Measurements from ENCODE around the gene ANK3. TPM values are rescaled to one million over a fixed set of nuclear protein-coding genes. Genes with fewer than 3 reads are reported as not detected.

The ANK3 gene
- total and polyA plus RNA-seq, 7 donors: 11.6 to 170 (median 94.2) TPM

DNA sequence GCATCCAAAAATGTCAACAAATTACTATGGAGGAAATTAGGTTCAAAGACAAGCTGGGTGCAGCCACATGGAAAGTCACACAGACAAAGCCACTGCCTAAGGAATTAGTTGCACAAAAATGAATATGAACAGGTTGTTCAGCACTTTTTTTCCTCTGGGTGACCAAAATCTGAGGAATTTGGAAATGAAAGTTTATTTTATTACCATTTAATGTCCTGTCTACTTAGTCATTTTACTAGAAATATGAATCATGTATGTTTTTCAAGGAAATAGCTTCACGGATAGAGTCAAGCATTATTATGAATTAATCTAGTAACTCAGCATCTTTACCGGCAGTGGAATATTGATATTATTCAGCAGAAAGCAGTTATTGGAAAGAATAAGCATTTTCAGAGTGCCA lies 106.3 kb downstream of the ANK3 start:
- Histone ChIP-seq H3K4me1 (no peaks in the 10 kb centered on the region), H3K27ac (no peak overlapping the region), H3K4me3 (no peak overlapping the region), H3K27me3 (ENCODE audit: insufficient read depth in 3 of 3, low read length in 2 of 3) (no peaks in the 10 kb centered on the region), H3K9me3 (no peaks in the 10 kb centered on the region), H3K36me3 (ENCODE audit: insufficient read depth in 1 of 2, low read depth in 1 of 2) (peaks cover 0 to 3% of the 10 kb centered on the region in 2 donors)
- TF ChIP-seq CTCF (IDR thresholded peaks at IDR 0.05): no peak
- WGBS, 3 donors: 53 to 68% (median 55%) methylated on average over 2 of the region's 2 CpGs
- no peak for DNase-seq
- no peak for ATAC-seq
- intact Hi-C loops (cut with DNase I): no loop called here

DNA sequence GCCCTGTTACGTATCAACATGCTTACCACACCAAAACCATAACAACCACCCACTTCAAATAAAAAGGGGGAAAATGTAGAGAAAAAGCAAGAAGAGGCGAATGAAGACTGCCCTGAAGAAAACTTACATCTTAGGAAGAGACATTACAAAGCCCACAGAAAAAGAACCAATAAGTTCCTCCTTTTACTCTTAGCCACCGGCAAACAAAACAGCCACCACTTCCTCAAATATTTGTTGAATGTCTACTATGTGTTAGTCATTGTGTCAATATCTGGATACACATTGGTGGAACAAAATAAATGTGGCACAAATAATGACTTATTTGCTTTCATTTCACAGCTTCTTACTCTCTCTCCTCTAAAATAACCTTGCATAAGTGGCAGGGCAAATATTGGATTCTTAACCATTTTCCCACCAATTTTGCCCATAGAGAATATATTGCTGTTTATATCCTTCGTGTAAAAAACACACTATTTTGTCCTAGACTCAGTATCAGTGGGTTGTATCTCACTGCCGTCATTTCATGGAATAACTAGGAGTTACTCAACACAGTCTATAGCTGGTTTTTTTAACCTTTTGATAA lies 106.8 kb downstream of the ANK3 start:
- Histone ChIP-seq H3K4me1 (no peaks in the 10 kb centered on the region), H3K27me3 (ENCODE audit: insufficient read depth in 3 of 3, low read length in 2 of 3) (no peaks in the 10 kb centered on the region), H3K9me3 (no peaks in the 10 kb centered on the region), H3K36me3 (ENCODE audit: insufficient read depth in 1 of 2, low read depth in 1 of 2) (peaks cover 0 to 3% of the 10 kb centered on the region in 2 donors), H3K4me3 (no peak overlapping the region), H3K27ac (no peak overlapping the region)
- WGBS, 3 donors: 63 to 86% (median 76%) methylated on average over 5 of the region's 5 CpGs
- DNase-seq (no peak), ATAC-seq (no peak)
- intact Hi-C loops (cut with DNase I): no loop called here
- TF ChIP-seq CTCF (IDR thresholded peaks at IDR 0.05): no peak

- no peak for ATAC-seq
- DNase-seq: no peak
- intact Hi-C loops (cut with DNase I): no loop called here
Observed at GRCh38 chr10:60281792-60282353, 107.8 kb downstream of the ANK3 start.

GRCh38 chr10:60281331-60281730 lies 108.3 kb downstream of the ANK3 start:
- no peak for ATAC-seq
- TF ChIP-seq CTCF (IDR thresholded peaks at IDR 0.05): no peak
- H3K36me3 ChIP-seq (ENCODE audit: insufficient read depth in 1 of 2, low read depth in 1 of 2): peaks cover 0 to 8% of the 10 kb centered on the region in 2 donors
- H3K27me3 ChIP-seq (ENCODE audit: insufficient read depth in 3 of 3, low read length in 2 of 3): no peaks in the 10 kb centered on the region
- no peak overlapping the region for H3K27ac ChIP-seq
- H3K9me3 ChIP-seq: no peaks in the 10 kb centered on the region
- WGBS, 3 donors: 22 to 91% (median 53%) methylated on average over 1 of the region's 1 CpG
- no peak for DNase-seq
- intact Hi-C loops (cut with DNase I): no loop called here
- H3K4me3 ChIP-seq: no peak overlapping the region
- H3K4me1 ChIP-seq: no peaks in the 10 kb centered on the region

More at GRCh38 chr10:60281792-60282353, 107.8 kb downstream of the ANK3 start:
- no peaks in the 10 kb centered on the region for H3K4me1 ChIP-seq
- no peak for TF ChIP-seq CTCF (IDR thresholded peaks at IDR 0.05)
- no peak overlapping the region for H3K27ac ChIP-seq
- no peaks in the 10 kb centered on the region for H3K27me3 ChIP-seq (ENCODE audit: insufficient read depth in 3 of 3, low read length in 2 of 3)
- H3K4me3 ChIP-seq: no peak overlapping the region
- H3K36me3 ChIP-seq (ENCODE audit: insufficient read depth in 1 of 2, low read depth in 1 of 2): peaks cover 0 to 8% of the 10 kb centered on the region in 2 donors
- no peaks in the 10 kb centered on the region for H3K9me3 ChIP-seq
- WGBS, 3 donors: 46 to 68% (median 49%) methylated on average over 6 of the region's 6 CpGs

DNA sequence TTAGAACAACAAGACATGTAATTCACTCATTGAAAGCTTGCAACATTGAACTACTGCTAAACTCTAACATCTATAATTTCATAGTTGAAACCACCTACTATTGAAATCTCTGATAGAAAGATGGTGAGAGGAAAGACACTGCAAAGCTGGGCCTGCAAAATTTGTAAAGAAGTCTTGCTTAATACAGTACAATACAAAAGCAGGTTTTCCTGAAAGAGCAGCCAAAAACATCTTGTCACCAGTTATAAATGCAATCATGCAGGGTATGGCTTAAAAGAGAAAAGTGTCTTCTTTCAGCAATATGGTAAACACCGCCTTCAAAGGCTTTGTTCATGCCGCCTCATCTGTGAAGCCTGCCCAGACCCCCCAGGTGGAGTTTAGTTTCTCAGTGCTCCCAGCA lies 109.2 kb downstream of the ANK3 start:
- Histone ChIP-seq H3K36me3 (ENCODE audit: insufficient read depth in 1 of 2, low read depth in 1 of 2) (peaks cover 0 to 8% of the 10 kb centered on the region in 2 donors), H3K9me3 (no peaks in the 10 kb centered on the region), H3K4me3 (no peak overlapping the region), H3K4me1 (no peaks in the 10 kb centered on the region), H3K27me3 (ENCODE audit: insufficient read depth in 3 of 3, low read length in 2 of 3) (no peaks in the 10 kb centered on the region), H3K27ac (no peak overlapping the region)
- 95 to 100% (median 98%) methylated on average over 2 of the region's 2 CpGs for WGBS, 3 donors
- DNase-seq: no peak
- intact Hi-C loops (cut with DNase I): no loop called here
- ATAC-seq: no peak
- no peak for TF ChIP-seq CTCF (IDR thresholded peaks at IDR 0.05)

Data from psoas muscle (tissue), 8 donors.